Progenitor cell of endocrine pancreas (in vitro differentiated cells): ENCODE data around the gene SLC1A7. TPM values are rescaled to one million over a fixed set of nuclear protein-coding genes. Genes with fewer than 3 reads are reported as not detected.

Experiments
- DNase-seq: peaks from one replicate; pipeline ENCODE4 v3.0.0; 2021; ENCODE audit warnings: low spot score; ENCODE audit not compliant: unreplicated experiment
- H3K27ac Mint-ChIP-seq: 2 replicates; pipeline ENCODE4 v1.8.0; 2021; ENCODE audit warnings: mild to moderate bottlenecking, moderate library complexity, mixed read lengths
- H3K27me3 Mint-ChIP-seq: 2 replicates; pipeline ENCODE4 v1.8.0; 2021; ENCODE audit warnings: mixed read lengths
- H3K36me3 Mint-ChIP-seq: 2 replicates; pipeline ENCODE4 v1.8.0; 2022; ENCODE audit warnings: mixed read lengths; ENCODE audit not compliant: insufficient read depth
- H3K4me1 Mint-ChIP-seq: 2 replicates; pipeline ENCODE4 v1.8.0; 2021; ENCODE audit warnings: low read depth, mixed read lengths
- H3K4me3 Mint-ChIP-seq: 2 replicates; pipeline ENCODE4 v1.8.0; 2021; ENCODE audit warnings: low read depth, mild to moderate bottlenecking, moderate library complexity, mixed read lengths
- H3K9me3 Mint-ChIP-seq: 2 replicates; pipeline ENCODE4 v1.8.0; 2021; ENCODE audit warnings: low read depth, mixed read lengths
- CTCF ChIP-seq: fragments of 200-600 bp; sonication (generic); IDR thresholded peaks from one replicate; pipeline ENCODE4 v1.5.0; 2021; ENCODE audit warnings: antibody characterized with exemption, mild to moderate bottlenecking; ENCODE audit not compliant: unreplicated experiment
- total RNA-seq: library from RNA; stranded (reverse); gene quantifications from 2 replicates; pipeline ENCODE4 v1.2.1, GENCODE V29; 2021

The SLC1A7 gene
- total RNA-seq, 1 donor from 2014 or later, result not detected

- no peak for TF ChIP-seq CTCF
- H3K4me1 Mint-ChIP-seq, result peaks cover 16% of the 10 kb centered on the region
- peaks cover 49% of the 10 kb centered on the region for H3K27me3 Mint-ChIP-seq
- peak overlapping the region; percentile 60 for H3K27ac Mint-ChIP-seq
- no peaks in the 10 kb centered on the region for H3K36me3 Mint-ChIP-seq
- no peak for DNase-seq
- no peak overlapping the region for H3K4me3 Mint-ChIP-seq
- H3K9me3 Mint-ChIP-seq, result no peaks in the 10 kb centered on the region
Measured at GRCh38 chr1:53145619-53145941, 3.1 kb upstream of the SLC1A7 start.

- peaks cover 16% of the 10 kb centered on the region for H3K4me1 Mint-ChIP-seq
- H3K27ac Mint-ChIP-seq, result peak overlapping the region; percentile 60
- H3K9me3 Mint-ChIP-seq, result no peaks in the 10 kb centered on the region
- no peaks in the 10 kb centered on the region for H3K36me3 Mint-ChIP-seq
- H3K27me3 Mint-ChIP-seq, result peaks cover 54% of the 10 kb centered on the region
- no peak for TF ChIP-seq CTCF
- H3K4me3 Mint-ChIP-seq, result no peak overlapping the region
- DNase-seq, result no peak
Measured at GRCh38 chr1:53145051-53145600, 2.7 kb upstream of the SLC1A7 start.

GRCh38 chr1:53144201-53144600 lies 1.8 kb upstream of the SLC1A7 start:
- Mint-ChIP-seq H3K4me3 (no peak overlapping the region), H3K27me3 (peaks cover 61% of the 10 kb centered on the region), H3K4me1 (peaks cover 16% of the 10 kb centered on the region), H3K27ac (no peak overlapping the region), H3K9me3 (no peaks in the 10 kb centered on the region), H3K36me3 (no peaks in the 10 kb centered on the region)
- DNase-seq, result no peak
- no peak for TF ChIP-seq CTCF

- DNase-seq, result no peak
- TF ChIP-seq CTCF, result no peak
- H3K4me1 Mint-ChIP-seq, result peaks cover 16% of the 10 kb centered on the region
- no peak overlapping the region for H3K4me3 Mint-ChIP-seq
- H3K27ac Mint-ChIP-seq, result no peak overlapping the region
- peaks cover 63% of the 10 kb centered on the region for H3K27me3 Mint-ChIP-seq
- no peaks in the 10 kb centered on the region for H3K36me3 Mint-ChIP-seq
- no peaks in the 10 kb centered on the region for H3K9me3 Mint-ChIP-seq
Measured at GRCh38 chr1:53143527-53143926, 1.1 kb upstream of the SLC1A7 start.

GRCh38 chr1:53141487-53142055 lies 867 bp downstream of the SLC1A7 start:
- peaks cover 63% of the 10 kb centered on the region for H3K27me3 Mint-ChIP-seq
- H3K27ac Mint-ChIP-seq, result no peak overlapping the region
- TF ChIP-seq CTCF, result no peak
- peaks cover 4% of the 10 kb centered on the region for H3K36me3 Mint-ChIP-seq
- H3K4me3 Mint-ChIP-seq, result no peak overlapping the region
- peaks cover 11% of the 10 kb centered on the region for H3K9me3 Mint-ChIP-seq
- H3K4me1 Mint-ChIP-seq, result peaks cover 16% of the 10 kb centered on the region
- no peak for DNase-seq
